Testis (tissue), 3 donors: ENCODE results near the gene STIM1. TPM values are rescaled to one million over a fixed set of nuclear protein-coding genes. Genes with fewer than 3 reads are reported as not detected.

Experiments used
- DNase-seq: peaks from one replicate; pipeline ENCODE4 v3.0.0-alpha.2; 2019
- H3K27ac ChIP-seq, 2 donors: fragments of 200-600 bp; sonication (generic); one replicate each; pipeline ENCODE4 v1.5.1; 2019
- H3K27me3 ChIP-seq: fragments of 200-600 bp; sonication (generic); one replicate; pipeline ENCODE4 v1.5.1; 2019
- H3K36me3 ChIP-seq: fragments of 200-600 bp; sonication (generic); one replicate; pipeline ENCODE4 v1.5.1; 2017; ENCODE audit warnings: low read depth; ENCODE audit errors: missing control alignments
- H3K4me1 ChIP-seq: fragments of 200-600 bp; sonication (generic); one replicate; pipeline ENCODE4 v1.5.1; 2019
- H3K4me3 ChIP-seq, 2 donors: fragments of 200-600 bp; sonication (generic); one replicate each; pipeline ENCODE4 v1.5.1; 2017 to 2019
- H3K9me3 ChIP-seq: fragments of 200-600 bp; sonication (generic); one replicate; pipeline ENCODE4 v1.5.1; 2017
- POLR2A ChIP-seq: fragments of 450-650 bp; IDR thresholded peaks from one replicate; pipeline ENCODE4 v1.6.1; 2017; ENCODE audit warnings: antibody characterized with exemption, mild to moderate bottlenecking, moderate library complexity
- WGBS, 2 donors: methylation state at CpG; one replicate each; pipeline ENCODE4 v1.1.5; 2018; 5-methylcytosine and 5-hydroxymethylcytosine counted together
- intact Hi-C: fragments of 100-400 bp; cut with DNase I; formaldehyde crosslinking; loops from one replicate; pipeline ENCODE4 v1.15.1; 2023; ENCODE audit warnings: low total_unique reads
- polyA plus RNA-seq: library from polyadenylated mRNA; stranded (reverse); fragments of 350-450 nt; fragmentation: Illumina TruSeq; extraction: RNeasy Lipid Tissue Mini Kit (QIAGEN cat#74804); gene quantifications from one replicate; pipeline ENCODE4 v1.2.3, GENCODE V29; 2014; ENCODE audit warnings: low read depth, low replicate concordance; ENCODE audit not compliant: insufficient read depth
- total RNA-seq, 2 donors: library from RNA; depleted of rRNA; stranded (reverse); fragments of >200 nt; gene quantifications; one replicate each; pipeline ENCODE4 v1.2.3, GENCODE V29; 2016
- TF ChIP-seq, protein P1 (sequence below), 3 experiments: fragments of 450-650 bp in 2 of 3; fragments of 200-600 bp in 1 of 3; sonication (generic) in 1 of 3; IDR thresholded peaks; one replicate each; pipeline ENCODE4 v1.5.1; 2016 to 2019; ENCODE audit warnings: antibody characterized with exemption in 3 of 3, mild to moderate bottlenecking in 2 of 3, moderate library complexity in 1 of 3

The STIM1 gene
- total and polyA plus RNA-seq, 3 donors from 2014 or later = 78.2 to 95.5 (median 87.1) TPM

DNA sequence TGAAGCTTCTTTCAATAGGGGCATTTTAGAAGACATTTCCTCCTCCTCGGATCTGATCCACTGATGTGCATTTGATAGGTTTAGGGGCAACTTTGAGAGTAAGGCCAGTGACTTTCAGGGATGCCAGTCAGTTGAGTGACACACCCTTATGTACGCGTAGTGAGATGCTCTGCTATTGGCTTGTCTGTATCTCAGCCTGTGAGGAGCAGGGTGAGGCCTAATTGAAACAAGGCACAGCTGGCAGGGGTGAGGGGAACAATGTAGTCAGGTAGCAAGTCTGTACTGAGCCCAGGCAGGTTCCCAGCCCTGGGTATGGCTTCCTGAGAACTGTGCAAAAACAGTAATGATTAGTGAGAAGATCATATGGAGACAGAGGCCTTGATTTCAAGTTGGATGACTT lies 61.5 kb downstream of the STIM1 start:
- Histone ChIP-seq H3K36me3 (no peaks in the 10 kb centered on the region), H3K27me3 (no peaks in the 10 kb centered on the region), H3K9me3 (no peaks in the 10 kb centered on the region), H3K4me1 (no peaks in the 10 kb centered on the region), H3K4me3 (no peak overlapping the region), H3K27ac (no peak overlapping the region)
- intact Hi-C loops = no loop called here
- DNase-seq = no peak
- 62 to 100% methylated on average over 3 of the region's 3 CpGs for WGBS, 2 donors
- no peak for TF ChIP-seq POLR2A
- TF ChIP-seq, protein P1, sequence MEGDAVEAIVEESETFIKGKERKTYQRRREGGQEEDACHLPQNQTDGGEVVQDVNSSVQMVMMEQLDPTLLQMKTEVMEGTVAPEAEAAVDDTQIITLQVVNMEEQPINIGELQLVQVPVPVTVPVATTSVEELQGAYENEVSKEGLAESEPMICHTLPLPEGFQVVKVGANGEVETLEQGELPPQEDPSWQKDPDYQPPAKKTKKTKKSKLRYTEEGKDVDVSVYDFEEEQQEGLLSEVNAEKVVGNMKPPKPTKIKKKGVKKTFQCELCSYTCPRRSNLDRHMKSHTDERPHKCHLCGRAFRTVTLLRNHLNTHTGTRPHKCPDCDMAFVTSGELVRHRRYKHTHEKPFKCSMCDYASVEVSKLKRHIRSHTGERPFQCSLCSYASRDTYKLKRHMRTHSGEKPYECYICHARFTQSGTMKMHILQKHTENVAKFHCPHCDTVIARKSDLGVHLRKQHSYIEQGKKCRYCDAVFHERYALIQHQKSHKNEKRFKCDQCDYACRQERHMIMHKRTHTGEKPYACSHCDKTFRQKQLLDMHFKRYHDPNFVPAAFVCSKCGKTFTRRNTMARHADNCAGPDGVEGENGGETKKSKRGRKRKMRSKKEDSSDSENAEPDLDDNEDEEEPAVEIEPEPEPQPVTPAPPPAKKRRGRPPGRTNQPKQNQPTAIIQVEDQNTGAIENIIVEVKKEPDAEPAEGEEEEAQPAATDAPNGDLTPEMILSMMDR (IDR thresholded peaks at IDR 0.05) = no peak

DNA sequence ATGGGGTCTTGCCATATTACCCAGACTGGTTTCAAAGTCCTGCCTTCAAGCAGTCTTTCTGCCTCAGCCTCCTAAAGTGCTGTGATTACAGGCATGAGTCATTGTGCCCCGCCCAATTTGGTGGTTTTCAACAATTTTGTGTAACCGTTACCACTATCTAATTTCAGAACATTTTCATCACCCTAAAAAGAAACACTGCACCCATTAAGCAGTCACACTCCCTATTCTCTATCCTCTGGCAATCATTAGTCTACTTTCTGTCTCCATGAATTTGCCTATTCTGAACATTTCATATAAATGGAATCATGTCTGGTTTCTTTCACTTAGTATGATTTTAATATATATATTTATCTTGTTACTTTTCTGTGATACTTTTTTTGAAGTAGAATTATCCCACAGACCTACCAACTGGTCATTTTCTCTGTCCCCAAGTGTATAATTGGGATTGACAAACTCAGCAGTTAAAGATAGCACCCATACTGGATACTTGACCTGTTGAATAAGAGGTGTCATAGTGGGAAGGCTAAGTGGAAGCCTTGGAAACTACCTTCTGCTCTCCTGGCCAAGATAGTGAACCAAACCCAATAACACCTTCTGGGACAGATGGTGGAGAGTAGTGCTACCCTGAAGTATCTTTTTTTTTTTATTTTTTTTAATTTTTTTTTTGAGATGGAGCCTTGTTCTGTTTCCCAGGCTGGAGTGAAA lies 64.8 kb downstream of the STIM1 start:
- DNase-seq = no peak
- no peaks in the 10 kb centered on the region for H3K9me3 ChIP-seq
- intact Hi-C loops = no loop called here
- H3K4me3 ChIP-seq = no peak overlapping the region
- no peak overlapping the region for H3K27ac ChIP-seq
- no peaks in the 10 kb centered on the region for H3K4me1 ChIP-seq
- WGBS, 2 donors = 72 to 76% methylated on average over 2 of the region's 2 CpGs
- TF ChIP-seq POLR2A = no peak
- TF ChIP-seq, protein P1 (IDR thresholded peaks at IDR 0.05) = no peak
- H3K27me3 ChIP-seq = no peaks in the 10 kb centered on the region
- no peaks in the 10 kb centered on the region for H3K36me3 ChIP-seq

DNA sequence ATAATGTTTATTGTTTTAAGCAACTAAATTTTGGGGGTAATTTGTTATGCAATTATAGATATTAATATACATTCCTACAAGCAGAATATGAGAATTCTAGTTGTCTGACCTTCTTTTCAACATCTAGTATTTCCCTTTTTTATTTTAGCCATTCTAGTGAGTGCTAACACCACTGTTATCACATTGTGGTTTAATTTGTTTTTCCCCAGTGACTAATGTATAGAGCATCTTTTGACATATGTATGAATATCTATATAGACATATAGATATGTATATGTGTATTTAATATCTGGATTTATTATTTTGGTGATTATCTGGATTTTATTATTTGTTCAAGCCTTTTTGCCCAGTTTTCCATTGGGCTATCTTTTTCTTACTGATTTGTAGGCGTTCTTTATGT lies 66.6 kb downstream of the STIM1 start:
- Histone ChIP-seq H3K4me1 (no peaks in the 10 kb centered on the region), H3K27ac (no peak overlapping the region), H3K4me3 (no peak overlapping the region), H3K9me3 (no peaks in the 10 kb centered on the region), H3K36me3 (no peaks in the 10 kb centered on the region), H3K27me3 (no peaks in the 10 kb centered on the region)
- no peak for TF ChIP-seq POLR2A
- TF ChIP-seq, protein P1 (IDR thresholded peaks at IDR 0.05) = no peak
- DNase-seq = no peak
- intact Hi-C loops = no loop called here
- 97 to 100% methylated on average over 1 of the region's 1 CpG for WGBS, 2 donors

DNA sequence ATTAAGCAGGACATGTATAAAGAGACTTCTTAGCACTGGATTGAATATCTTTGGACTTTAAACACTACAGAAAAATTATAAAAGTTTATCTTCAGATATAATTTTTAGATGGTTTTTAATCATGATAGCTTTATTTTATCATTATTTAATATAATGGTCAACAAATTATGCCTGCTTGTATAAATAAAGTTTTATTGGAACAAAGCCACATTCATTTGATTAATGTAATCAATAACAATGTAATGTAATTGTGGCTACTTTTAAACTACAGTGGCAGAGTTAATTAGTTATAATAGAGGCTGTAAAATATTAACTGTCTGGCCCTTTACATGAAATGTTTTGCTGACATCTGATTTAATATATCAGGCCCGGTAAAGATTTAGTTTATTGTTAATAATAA lies 70.0 kb downstream of the STIM1 start:
- H3K27me3 ChIP-seq = no peaks in the 10 kb centered on the region
- WGBS, 2 donors = 91 to 98% methylated on average over 1 of the region's 1 CpG
- H3K4me1 ChIP-seq = peaks cover 7% of the 10 kb centered on the region
- no peak overlapping the region for H3K27ac ChIP-seq
- TF ChIP-seq POLR2A = no peak
- TF ChIP-seq, protein P1 (IDR thresholded peaks at IDR 0.05) = no peak
- H3K4me3 ChIP-seq = no peak overlapping the region
- no peak for DNase-seq
- H3K36me3 ChIP-seq = no peaks in the 10 kb centered on the region
- intact Hi-C loops = no loop called here
- no peaks in the 10 kb centered on the region for H3K9me3 ChIP-seq

DNA sequence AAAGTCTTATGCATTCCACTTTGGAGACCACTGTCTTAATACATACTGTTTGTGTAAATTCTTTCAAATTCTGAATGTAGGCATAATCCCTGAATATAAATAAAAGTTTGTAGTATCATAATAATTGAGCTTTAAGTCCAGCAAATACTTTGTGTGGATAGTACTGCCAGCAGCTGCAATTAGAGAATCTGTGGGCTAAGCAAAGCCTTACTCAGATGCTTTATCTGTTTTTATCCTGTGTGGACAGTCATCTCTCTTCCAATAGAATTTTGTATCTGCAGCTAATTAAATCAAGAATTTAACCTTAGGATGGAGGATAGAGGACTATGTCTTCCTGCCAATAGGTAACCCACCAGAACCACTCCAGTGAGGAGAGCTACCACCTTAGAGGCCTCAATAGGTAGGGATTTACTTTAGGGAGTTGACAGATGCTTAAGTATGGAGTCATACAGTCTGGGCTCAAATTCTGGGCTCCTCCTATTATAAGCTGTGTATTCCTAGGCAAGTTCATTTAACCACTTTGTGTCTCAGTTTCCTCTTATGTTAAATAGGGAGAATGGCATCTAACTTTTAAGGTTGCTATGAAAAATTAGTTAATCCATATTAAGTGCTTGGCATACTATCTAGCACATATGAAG lies 71.1 kb downstream of the STIM1 start:
- no peak overlapping the region for H3K4me3 ChIP-seq
- TF ChIP-seq POLR2A = no peak
- TF ChIP-seq, protein P1 (IDR thresholded peaks at IDR 0.05) = no peak
- H3K27ac ChIP-seq = no peak overlapping the region
- H3K9me3 ChIP-seq = no peaks in the 10 kb centered on the region
- H3K4me1 ChIP-seq = peaks cover 7% of the 10 kb centered on the region
- H3K27me3 ChIP-seq = no peaks in the 10 kb centered on the region
- DNase-seq = no peak
- intact Hi-C loops = no loop called here
- H3K36me3 ChIP-seq = no peaks in the 10 kb centered on the region
